GM19023 (cell line): ENCODE measurements around the gene RSPH1.

ENCODE experiments used
- ATAC-seq: cut with Tn5 transposase; IDR thresholded peaks from one replicate; pipeline ENCODE4 v1.9.1; 2021; ENCODE audit warnings: mild to moderate bottlenecking, moderate library complexity; ENCODE audit not compliant: unreplicated experiment

The RSPH1 gene

GRCh38 chr21:42467140-42467983, 28.7 kb downstream of the RSPH1 start:
- no peak for ATAC-seq

- ATAC-seq = no peak
Measured at GRCh38 chr21:42466700-42467099, 29.3 kb downstream of the RSPH1 start.

- no peak for ATAC-seq
Measured at GRCh38 chr21:42465803-42466127, 30.3 kb downstream of the RSPH1 start.

GRCh38 chr21:42465008-42465802, 30.8 kb downstream of the RSPH1 start:
- ATAC-seq = no peak

GRCh38 chr21:42463861-42464515, 32.0 kb downstream of the RSPH1 start:
- ATAC-seq = no peak

- ATAC-seq = no peak
Measured at GRCh38 chr21:42461881-42462877, 33.8 kb downstream of the RSPH1 start.

- no peak for ATAC-seq
Measured at GRCh38 chr21:42461185-42461520, 34.9 kb downstream of the RSPH1 start.

GRCh38 chr21:42460391-42461184, 35.4 kb downstream of the RSPH1 start:
- ATAC-seq = no peak

- no peak for ATAC-seq
Measured at GRCh38 chr21:42459546-42460215, 36.3 kb downstream of the RSPH1 start.

GRCh38 chr21:42459082-42459460, 37.0 kb downstream of the RSPH1 start:
- no peak for ATAC-seq

- ATAC-seq = no peak
Measured at GRCh38 chr21:42456457-42456856, 39.6 kb downstream of the RSPH1 start.

GRCh38 chr21:42455754-42456440, 40.1 kb downstream of the RSPH1 start:
- no peak for ATAC-seq

- ATAC-seq = no peak
Measured at GRCh38 chr21:42455196-42455595, 40.8 kb downstream of the RSPH1 start.

- no peak for ATAC-seq
Measured at GRCh38 chr21:42454786-42455185, 41.2 kb downstream of the RSPH1 start.

GRCh38 chr21:42453986-42454570, 41.9 kb downstream of the RSPH1 start:
- no peak for ATAC-seq

GRCh38 chr21:42453224-42453985, 42.6 kb downstream of the RSPH1 start:
- no peak for ATAC-seq

- ATAC-seq = no peak
Measured at GRCh38 chr21:42452401-42453223, 43.4 kb downstream of the RSPH1 start.
